Measurements from ENCODE around the gene KRTAP10-10.
"Not testable (repeated sequence)": the region's sequence is repeated elsewhere in the genome, so short reads cannot be mapped to it uniquely, and the experiment has no call there.

The KRTAP10-10 gene

GRCh38 chr21:44627181-44627822 lies 9.9 kb upstream of the KRTAP10-10 start:
- DNase-seq: not testable (repeated sequence)

- DNase-seq: not testable (repeated sequence)
Observed at GRCh38 chr21:44627831-44628233, 9.3 kb upstream of the KRTAP10-10 start.

DNA sequence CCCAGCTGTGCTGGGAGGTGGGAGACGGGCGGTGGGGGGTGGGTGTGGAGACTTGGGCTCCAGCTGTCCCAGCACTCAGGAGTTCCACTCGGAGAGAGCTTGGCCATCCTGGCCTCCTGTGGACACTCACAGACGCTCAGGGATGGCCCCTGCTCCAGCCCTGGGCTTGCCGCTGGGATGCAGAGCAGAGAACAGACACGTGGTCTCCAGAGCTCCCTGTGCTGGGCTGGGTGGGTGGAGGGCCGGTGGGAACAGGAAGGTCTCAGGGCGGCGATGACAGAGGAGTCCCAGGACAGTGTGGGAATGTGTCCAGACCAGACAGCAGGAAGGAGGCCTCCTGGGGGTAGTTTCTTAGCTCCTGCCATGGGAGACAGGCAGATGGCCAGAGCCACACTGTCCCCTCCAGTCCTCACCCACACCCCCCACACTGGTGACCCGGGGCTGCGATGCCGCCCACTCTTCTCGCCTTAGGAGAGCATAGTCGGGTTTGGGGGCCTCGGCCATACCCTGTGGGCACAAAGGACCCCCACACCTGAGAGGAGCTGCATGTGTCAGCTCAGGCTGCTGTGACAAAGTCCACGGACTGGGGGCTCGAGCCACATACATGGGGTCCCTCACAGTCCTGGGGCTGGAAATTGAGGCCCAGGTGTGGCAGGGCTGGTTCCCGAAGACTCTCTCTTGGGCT lies 8.3 kb upstream of the KRTAP10-10 start:
- no peak for DNase-seq

GRCh38 chr21:44630440-44630839 lies 6.7 kb upstream of the KRTAP10-10 start:
- no peak for DNase-seq

GRCh38 chr21:44632067-44632466 lies 5.1 kb upstream of the KRTAP10-10 start:
- DNase-seq: no peak

- no peak for DNase-seq
Observed at GRCh38 chr21:44636209-44637017, 743 bp upstream of the KRTAP10-10 start.

- DNase-seq: not testable (repeated sequence)
Observed at GRCh38 chr21:44637851-44638348, 744 bp downstream of the KRTAP10-10 start.

GRCh38 chr21:44638506-44639330 lies 1.6 kb downstream of the KRTAP10-10 start:
- not testable (repeated sequence) for DNase-seq

DNA sequence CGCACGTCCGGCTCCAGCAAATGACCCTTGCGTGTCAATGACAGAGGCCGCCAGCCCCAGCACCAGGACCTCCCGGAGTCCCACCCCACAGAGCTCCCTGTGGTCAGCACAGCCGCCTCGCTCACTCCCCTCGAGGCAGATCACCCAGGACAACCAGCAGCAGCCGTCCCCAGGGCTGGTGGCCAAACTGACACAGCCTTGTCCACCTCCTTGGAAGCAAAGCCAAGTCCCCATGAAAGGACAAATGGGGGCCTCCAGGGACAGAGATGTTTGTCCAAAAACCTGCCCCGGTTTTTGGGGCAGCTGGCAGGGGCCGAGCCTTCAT lies 2.1 kb downstream of the KRTAP10-10 start:
- DNase-seq: no peak

- DNase-seq: no peak
Observed at GRCh38 chr21:44640761-44641160, 3.6 kb downstream of the KRTAP10-10 start.

GRCh38 chr21:44643741-44644310 lies 6.7 kb downstream of the KRTAP10-10 start:
- DNase-seq: no peak

- DNase-seq: no peak
Observed at GRCh38 chr21:44644878-44645277, 7.7 kb downstream of the KRTAP10-10 start.

GRCh38 chr21:44646366-44647221 lies 9.4 kb downstream of the KRTAP10-10 start, which contains the start of gene KRTAP10-11:
TSS of gene KRTAP10-11 (plus strand) at chr21:44646414. CDS start at chr21:44646459, 45 bp downstream.
- DNase-seq: not testable (repeated sequence)

DNA sequence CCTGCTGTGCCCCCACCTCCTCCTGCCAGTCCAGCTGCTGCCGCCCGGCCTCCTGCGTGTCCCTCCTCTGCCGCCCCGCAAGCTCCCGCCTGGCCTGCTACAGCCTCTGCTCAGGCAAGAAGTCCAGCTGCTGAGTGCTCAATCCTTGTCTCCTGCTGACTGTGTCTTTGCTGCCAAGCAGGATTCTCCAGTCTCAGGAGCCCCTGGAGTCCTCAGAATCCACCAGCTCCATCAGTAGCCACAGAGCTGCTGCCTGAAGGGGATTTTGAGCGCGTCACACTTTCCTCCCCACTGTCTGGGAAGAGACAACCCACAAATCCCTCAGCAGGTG lies 10.0 kb downstream of the KRTAP10-10 start:
- no peak for DNase-seq

DNA sequence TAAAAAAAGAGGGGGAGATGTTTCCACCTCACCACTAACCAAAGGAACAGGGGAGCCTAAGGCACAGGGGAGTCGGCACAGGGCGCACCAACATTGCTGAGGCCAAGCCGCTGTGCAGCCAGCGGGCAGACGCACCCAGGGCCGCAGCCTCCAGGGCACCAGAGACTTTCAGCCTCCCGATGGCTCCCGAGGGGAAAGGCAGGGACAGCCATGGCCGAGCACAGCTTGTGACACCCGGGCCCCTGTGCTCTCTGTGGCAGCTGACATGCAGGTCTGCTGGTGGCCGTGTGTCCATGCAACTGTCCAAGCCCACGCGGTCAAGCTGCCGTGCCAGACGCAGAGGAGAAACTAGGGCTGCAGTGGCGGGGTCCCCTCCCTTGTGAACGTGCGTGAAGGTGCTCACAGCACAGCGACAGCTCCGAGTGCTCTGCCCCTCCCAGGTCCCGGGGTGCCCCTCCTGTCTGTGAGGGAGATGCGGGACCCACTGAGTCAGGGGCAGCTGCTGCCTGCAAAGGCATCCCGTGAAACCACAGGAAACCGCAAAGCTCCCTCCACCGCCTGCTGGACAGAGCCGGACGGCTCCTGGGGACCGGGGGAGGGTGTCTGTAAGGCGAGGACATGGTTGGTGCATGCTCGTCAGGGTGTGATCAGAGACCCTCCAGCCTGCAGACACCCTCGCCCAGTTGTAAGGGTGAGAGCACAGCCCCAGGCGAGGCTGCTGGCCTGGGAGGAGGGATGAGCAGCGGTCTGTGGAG lies 11.6 kb downstream of the KRTAP10-10 start:
- DNase-seq: no peak

- DNase-seq: no peak
Observed at GRCh38 chr21:44649521-44650100, 12.5 kb downstream of the KRTAP10-10 start.

DNA sequence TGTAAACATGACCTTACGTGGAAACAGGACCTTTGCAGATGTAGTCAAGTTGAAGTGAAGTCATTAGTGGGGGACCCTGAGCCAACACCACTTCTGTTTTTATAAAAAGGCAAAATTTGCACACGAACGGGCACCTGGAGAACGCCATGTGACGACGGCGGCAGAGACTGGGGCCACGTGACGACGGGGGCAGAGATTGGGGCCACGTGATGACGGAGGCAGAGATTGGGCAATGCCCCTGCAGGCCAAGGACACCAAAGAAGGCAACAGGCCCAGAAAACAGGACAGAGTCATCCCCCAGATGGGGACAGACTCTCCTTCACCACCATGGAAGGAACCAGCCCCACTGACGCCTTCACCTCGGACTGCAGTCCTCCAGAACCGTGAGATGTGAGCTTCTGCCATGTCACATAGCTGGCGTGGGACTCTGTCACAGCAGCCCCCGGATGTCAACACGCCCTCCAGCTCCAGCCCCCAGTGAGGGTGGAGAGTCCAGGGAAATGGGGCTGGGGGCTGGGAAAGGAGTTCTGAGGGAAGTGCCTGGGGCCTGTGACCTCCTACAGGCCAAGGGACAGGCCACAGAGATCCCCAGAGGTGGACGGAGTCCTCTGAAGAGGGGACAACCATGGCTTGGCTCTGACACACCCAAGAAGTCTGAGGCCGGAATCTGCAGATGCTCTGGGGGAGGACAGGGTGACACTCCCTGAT lies 13.3 kb downstream of the KRTAP10-10 start:
- no peak for DNase-seq

DNA sequence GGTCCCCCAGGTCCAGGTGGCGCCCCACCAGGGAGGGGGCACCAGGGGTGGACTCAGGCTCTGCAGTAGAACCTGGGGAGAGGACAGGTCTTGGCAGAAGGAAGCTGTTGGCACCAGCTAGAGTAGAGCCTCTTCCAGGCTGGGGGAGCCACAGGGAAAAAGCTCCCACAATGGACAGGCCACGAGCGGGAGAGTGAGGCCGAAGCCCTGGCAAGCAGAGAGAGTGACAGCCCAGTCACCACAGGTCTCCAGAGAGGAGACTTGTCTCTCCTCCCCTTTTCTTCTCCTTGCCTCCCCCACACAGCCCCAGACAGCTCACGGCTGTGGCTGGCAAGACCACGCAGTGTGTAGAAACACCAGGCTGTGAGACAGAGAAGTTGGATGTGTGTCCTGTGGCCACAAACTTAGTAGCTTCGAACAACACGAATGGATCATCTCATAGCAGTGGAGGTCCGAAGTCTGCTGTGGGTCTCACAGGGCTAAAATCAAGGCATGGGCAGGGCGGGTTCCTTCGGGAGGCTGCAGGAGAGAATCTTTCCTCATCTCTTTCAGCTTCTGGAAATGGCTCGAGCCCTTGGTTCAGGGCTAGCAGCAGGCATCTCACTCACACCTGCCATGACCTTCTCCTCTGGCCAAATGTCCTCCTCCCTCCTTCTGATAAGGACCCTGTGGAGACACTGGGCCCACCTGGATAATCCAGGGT lies 14.0 kb downstream of the KRTAP10-10 start:
- no peak for DNase-seq

- DNase-seq: no peak
Observed at GRCh38 chr21:44653123-44653522, 16.0 kb downstream of the KRTAP10-10 start.
